ENCODE results near the gene SSH2. TPM values are rescaled to one million over a fixed set of nuclear protein-coding genes. Genes with fewer than 3 reads are reported as not detected.

SSH2 gene
- total RNA-seq, 1 experiment from 2014 or later = 14.6 TPM

DNA sequence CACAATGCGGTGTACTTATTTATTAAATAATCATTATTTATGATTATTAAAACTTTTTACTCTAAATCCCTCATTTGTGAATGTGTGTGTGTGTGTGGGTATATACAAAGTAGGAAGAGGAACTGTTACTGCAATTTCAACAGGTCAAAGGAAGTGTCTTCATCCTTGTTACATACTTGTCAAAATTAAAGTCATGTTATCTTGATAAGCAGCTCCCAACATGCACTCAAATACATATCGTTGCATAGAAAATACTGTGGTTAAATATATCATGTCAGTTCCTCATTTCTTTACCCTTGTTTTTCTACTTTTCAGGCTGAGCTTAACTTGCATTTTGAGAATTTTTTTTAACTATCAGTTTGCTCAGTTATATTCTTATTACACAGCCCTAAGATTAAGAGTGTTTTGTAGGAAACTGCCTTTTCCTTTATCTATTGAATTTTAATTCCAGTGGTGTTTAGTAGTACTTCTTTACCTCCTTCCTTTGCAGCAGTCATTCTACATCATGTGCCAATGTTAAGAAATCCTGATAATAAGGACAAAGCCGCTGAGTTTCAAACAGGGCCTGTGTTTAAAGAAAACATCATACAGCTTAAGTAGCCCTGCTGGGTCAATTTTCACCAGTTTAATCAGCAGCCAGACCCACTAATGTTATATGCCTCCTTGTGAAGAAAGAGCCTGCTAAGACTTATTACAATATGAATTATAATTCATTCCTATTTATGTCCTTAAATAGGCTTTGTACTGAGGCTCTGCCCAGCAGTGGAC lies 18.6 kb upstream of the SSH2 start:
- H3K23me2 ChIP-seq (ENCODE audit: insufficient read length, low read depth, low read length, poor library complexity, severe bottlenecking) = no peaks in the 10 kb centered on the region
- no peak overlapping the region for H2BK20ac ChIP-seq (ENCODE audit: low read depth, low read length, poor library complexity, severe bottlenecking)
- H3K4me2 ChIP-seq (ENCODE audit: insufficient read depth, insufficient read length, low read length) = no peak overlapping the region
- peaks cover 8 to 9% of the 10 kb centered on the region in 2 experiments for H3K9me3 Mint-ChIP-seq
- H4K20me1 ChIP-seq (ENCODE audit: control insufficient read depth, insufficient read depth, insufficient read length) = no peaks in the 10 kb centered on the region
- no peak overlapping the region for H2BK5ac ChIP-seq (ENCODE audit: insufficient read length, low read length)
- no peak overlapping the region for H3K23ac ChIP-seq (ENCODE audit: insufficient read length, low read depth, low read length)
- no peak overlapping the region for H2BK12ac ChIP-seq (ENCODE audit: insufficient read length, low read depth, low read length)
- no peak overlapping the region for H2BK120ac ChIP-seq (ENCODE audit: low read depth, low read length, poor library complexity, severe bottlenecking)
- no peak overlapping the region for H4K8ac ChIP-seq (replicated peaks; ENCODE audit: insufficient read length, low read depth, low read length)
- no peaks in the 10 kb centered on the region for H3K27me3 ChIP-seq (ENCODE audit: insufficient read depth, low read length)
- no peaks in the 10 kb centered on the region for H3K9me3 ChIP-seq (ENCODE audit: control insufficient read depth, low read depth, low read length)
- peaks cover 3 to 4% (median 3%) of the 10 kb centered on the region in 3 experiments; a peak in 6 of 7 replicates for H3K36me3 Mint-ChIP-seq (ENCODE audit: insufficient read depth in 1 of 3, low read depth in 3 of 3)
- WGBS (ENCODE audit: extremely low coverage, insufficient read length, low lambda C conversion rate) = no CpG with 5 or more reads among the region's 3 CpGs
- no peaks in the 10 kb centered on the region for H3K79me1 ChIP-seq (ENCODE audit: insufficient read depth, low read depth, low read length, poor library complexity, severe bottlenecking)
- no peak overlapping the region for H3K18ac ChIP-seq (ENCODE audit: insufficient read length, low read depth, low read length)
- no peak for TF ChIP-seq CTCF (conservative IDR thresholded peaks at IDR 0.05)
- no peak overlapping the region for H2BK15ac ChIP-seq (ENCODE audit: low read depth, low read length)
- no peaks in the 10 kb centered on the region; the same call in 1 of the 2 replicates for H3K27me3 Mint-ChIP-seq (ENCODE audit: low read depth)
- no peaks in the 10 kb centered on the region for H3K4me1 ChIP-seq (ENCODE audit: insufficient read depth, low read length)
- H3K27ac Mint-ChIP-seq = no peak overlapping the region
- no peak overlapping the region for H3K56ac ChIP-seq (ENCODE audit: insufficient read length, low read depth, low read length)
- no peak overlapping the region for H3K27ac ChIP-seq (ENCODE audit: insufficient read length, low read depth, low read length)
- no peak overlapping the region for H3K4ac ChIP-seq (ENCODE audit: low read depth, low read length)
- no peak overlapping the region for H3K4me3 Mint-ChIP-seq
- H3K14ac ChIP-seq (ENCODE audit: insufficient read depth, low read length) = no peak overlapping the region
- DNase-seq = no peak
- no peak overlapping the region for H4K5ac ChIP-seq (ENCODE audit: insufficient read length, low read depth, low read length)
- no peak overlapping the region for H4K91ac ChIP-seq (ENCODE audit: insufficient read length, low read depth, low read length)
- H2AFZ ChIP-seq (ENCODE audit: low read length) = no peak overlapping the region
- H3K4me1 Mint-ChIP-seq = no peaks in the 10 kb centered on the region
- no peak overlapping the region for H3T11ph ChIP-seq (ENCODE audit: low read length)
- no peak overlapping the region for H2AK5ac ChIP-seq (ENCODE audit: insufficient read length, low read length)
- no peaks in the 10 kb centered on the region for H3K79me2 ChIP-seq (ENCODE audit: insufficient read depth, low read length)
- no peak overlapping the region for H3K9ac ChIP-seq (ENCODE audit: extremely low read depth, insufficient read length, low read length)

All from H9 (cell line).